Upper lobe of right lung (tissue), 1 donor: ENCODE results near the gene SCTR. TPM values are rescaled to one million over a fixed set of nuclear protein-coding genes. Genes with fewer than 3 reads are reported as not detected.

Experiments
- ATAC-seq: fragments of 200-7000 bp; cut with Tn5 transposase; one replicate; pipeline ENCODE4 v1.9.1; 2020; ENCODE audit warnings: mild to moderate bottlenecking, moderate library complexity
- DNase-seq: peaks from one replicate; pipeline ENCODE4 v3.0.0-alpha.2; 2020
- H3K27ac ChIP-seq: fragments of 200-600 bp; one replicate; pipeline ENCODE4 v1.8.0; 2022
- H3K27me3 ChIP-seq: fragments of 200-600 bp; one replicate; pipeline ENCODE4 v1.8.0; 2022; ENCODE audit warnings: mild to moderate bottlenecking
- H3K36me3 ChIP-seq: fragments of 200-600 bp; one replicate; pipeline ENCODE4 v1.8.0; 2022
- H3K4me1 ChIP-seq: fragments of 200-600 bp; one replicate; pipeline ENCODE4 v1.8.0; 2022
- H3K4me3 ChIP-seq: fragments of 200-600 bp; one replicate; pipeline ENCODE4 v1.8.0; 2022; ENCODE audit warnings: mild to moderate bottlenecking
- H3K9me3 ChIP-seq: fragments of 200-600 bp; one replicate; pipeline ENCODE4 v1.8.0; 2022
- CTCF ChIP-seq: fragments of 200-600 bp; IDR thresholded peaks from one replicate; pipeline ENCODE4 v1.8.0; 2022; ENCODE audit warnings: antibody characterized with exemption
- intact Hi-C: fragments of 100-400 bp; cut with DNase I; formaldehyde crosslinking; loops from one replicate; pipeline ENCODE4 v1.11.0; 2022
- total RNA-seq: library from RNA; stranded (reverse); fragmentation: NEBNext Ultra II Directional; extraction: Animal tissue kit (Norgen Biotek cat#: 25700); gene quantifications from one replicate; pipeline ENCODE4 v1.2.1, GENCODE V29; 2021
- donor health status: DM: no; HTN: yes; CAD: no; lungs with severe emphysema.

SCTR gene
- total RNA-seq, 1 donor from 2014 or later, result 21.0 TPM

GRCh38 chr2:119475225-119475856 lies 48.9 kb downstream of the SCTR start:
- Histone ChIP-seq H3K36me3 (no peaks in the 10 kb centered on the region), H3K27ac (no peak overlapping the region), H3K4me1 (peaks cover 7% of the 10 kb centered on the region), H3K4me3 (no peak overlapping the region), H3K27me3 (peaks cover 3% of the 10 kb centered on the region), H3K9me3 (no peaks in the 10 kb centered on the region)
- no peak for TF ChIP-seq CTCF
- intact Hi-C loops, result loop anchor here (5.0 kb wide), 1 partner anchor 68 kb away; no protein-coding TSS in a partner anchor
- DNase-seq (no peak), ATAC-seq (no peak)

GRCh38 chr2:119474371-119475224 lies 49.7 kb downstream of the SCTR start:
- intact Hi-C loops, result loop anchor here (5.0 kb wide), 1 partner anchor 67 kb away; no protein-coding TSS in a partner anchor
- TF ChIP-seq CTCF, result no peak
- H3K27me3 ChIP-seq, result peaks cover 3% of the 10 kb centered on the region
- no peak for DNase-seq
- H3K4me1 ChIP-seq, result peaks cover 7% of the 10 kb centered on the region
- H3K9me3 ChIP-seq, result no peaks in the 10 kb centered on the region
- ATAC-seq, result no peak
- H3K36me3 ChIP-seq, result no peaks in the 10 kb centered on the region
- H3K4me3 ChIP-seq, result no peak overlapping the region
- no peak overlapping the region for H3K27ac ChIP-seq

GRCh38 chr2:119473621-119474370 lies 50.5 kb downstream of the SCTR start:
- no peaks in the 10 kb centered on the region for H3K36me3 ChIP-seq
- no peak overlapping the region for H3K4me3 ChIP-seq
- no peak for DNase-seq
- peaks cover 13% of the 10 kb centered on the region for H3K4me1 ChIP-seq
- no peak for ATAC-seq
- no peak overlapping the region for H3K27ac ChIP-seq
- peaks cover 3% of the 10 kb centered on the region for H3K27me3 ChIP-seq
- intact Hi-C loops, result no loop called here
- no peak for TF ChIP-seq CTCF
- no peaks in the 10 kb centered on the region for H3K9me3 ChIP-seq

GRCh38 chr2:119472749-119473148 lies 51.5 kb downstream of the SCTR start:
- intact Hi-C loops, result no loop called here
- Histone ChIP-seq H3K4me3 (no peak overlapping the region), H3K27me3 (peaks cover 3% of the 10 kb centered on the region), H3K36me3 (no peaks in the 10 kb centered on the region), H3K4me1 (peaks cover 15% of the 10 kb centered on the region), H3K9me3 (no peaks in the 10 kb centered on the region), H3K27ac (no peak overlapping the region)
- ATAC-seq (no peak), DNase-seq (no peak)
- TF ChIP-seq CTCF, result no peak

GRCh38 chr2:119469661-119470297 lies 54.5 kb downstream of the SCTR start:
- no peak for TF ChIP-seq CTCF
- Histone ChIP-seq H3K27ac (no peak overlapping the region), H3K4me3 (no peak overlapping the region), H3K36me3 (no peaks in the 10 kb centered on the region), H3K4me1 (peaks cover 7% of the 10 kb centered on the region), H3K27me3 (no peaks in the 10 kb centered on the region), H3K9me3 (no peaks in the 10 kb centered on the region)
- DNase-seq (no peak), ATAC-seq (peak; percentile 33)
- intact Hi-C loops, result no loop called here
